ENCODE measurements around the gene PKNOX2.

The PKNOX2 gene

DNA sequence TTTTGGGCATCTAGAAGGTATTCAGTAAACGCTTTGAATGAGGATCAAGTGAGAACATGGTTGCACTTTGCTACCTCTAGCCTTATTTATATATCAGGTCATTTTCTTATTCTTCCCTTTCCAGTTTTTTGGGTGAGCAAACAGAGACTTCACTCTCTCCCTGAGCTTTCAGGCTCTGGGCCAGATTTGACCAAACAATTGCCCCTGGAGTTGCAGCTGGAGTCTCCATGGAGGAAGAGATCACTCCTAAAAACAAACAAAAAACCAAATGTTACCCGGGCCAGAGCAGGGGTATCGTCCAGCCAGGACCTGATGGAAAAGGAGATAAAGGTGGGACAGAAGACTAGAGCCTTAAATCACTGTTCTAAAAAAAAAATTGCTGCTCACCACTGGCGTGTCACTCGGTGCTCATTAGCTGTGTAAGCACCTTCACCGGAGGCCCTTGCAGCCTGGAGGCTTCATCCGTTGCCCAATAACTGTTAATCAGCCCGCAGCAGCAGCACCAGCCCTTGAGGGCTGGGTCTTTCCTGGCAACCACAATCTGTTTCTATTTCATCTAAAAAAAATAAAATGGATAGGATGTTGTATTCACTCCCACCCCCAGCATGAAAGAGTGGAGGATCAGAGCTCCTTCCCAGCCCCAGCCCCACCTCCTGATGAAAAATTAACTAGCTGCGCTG is 125.0 kb downstream of the PKNOX2 start:
- DNase-seq = no peak

DNA sequence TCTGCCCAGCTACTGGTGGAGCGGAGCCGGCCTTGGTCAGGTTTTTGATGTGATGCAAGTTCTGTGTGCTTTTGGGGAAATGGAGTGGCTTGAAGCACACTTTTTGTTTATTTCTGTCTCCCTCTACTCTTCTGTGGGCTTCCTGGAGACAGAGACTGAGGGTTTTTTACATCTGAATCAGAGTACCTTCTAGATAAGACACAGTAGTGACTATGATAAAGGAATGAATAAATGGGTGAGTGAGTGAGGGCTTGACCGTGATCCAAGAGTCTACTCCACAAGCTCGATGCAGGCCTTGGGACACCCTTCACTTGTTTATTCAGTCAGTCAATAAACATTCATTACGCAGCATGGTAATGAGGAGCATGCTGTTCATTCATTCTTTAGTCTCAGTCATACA is 125.7 kb downstream of the PKNOX2 start:
- no peak for DNase-seq

DNA sequence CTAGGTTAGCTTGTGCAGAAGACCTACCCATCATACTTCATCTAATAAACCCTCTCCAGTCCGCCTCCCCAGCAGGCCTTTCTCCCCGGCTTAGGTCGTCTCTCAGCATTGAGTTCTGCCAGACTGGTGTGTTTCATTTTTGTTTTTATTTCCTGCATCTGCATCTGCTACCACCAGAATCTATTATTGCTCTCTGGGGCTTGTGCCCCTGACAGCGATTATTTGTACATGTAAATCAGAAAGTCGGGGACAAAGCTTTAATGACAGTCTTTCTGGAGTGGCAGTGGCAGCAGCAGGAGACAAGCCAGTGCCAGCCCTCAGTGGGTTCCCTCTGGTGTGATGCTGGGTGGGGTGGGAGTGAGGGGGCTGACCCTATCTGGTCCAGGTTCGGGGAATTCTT is 127.5 kb downstream of the PKNOX2 start:
- DNase-seq = no peak

DNA sequence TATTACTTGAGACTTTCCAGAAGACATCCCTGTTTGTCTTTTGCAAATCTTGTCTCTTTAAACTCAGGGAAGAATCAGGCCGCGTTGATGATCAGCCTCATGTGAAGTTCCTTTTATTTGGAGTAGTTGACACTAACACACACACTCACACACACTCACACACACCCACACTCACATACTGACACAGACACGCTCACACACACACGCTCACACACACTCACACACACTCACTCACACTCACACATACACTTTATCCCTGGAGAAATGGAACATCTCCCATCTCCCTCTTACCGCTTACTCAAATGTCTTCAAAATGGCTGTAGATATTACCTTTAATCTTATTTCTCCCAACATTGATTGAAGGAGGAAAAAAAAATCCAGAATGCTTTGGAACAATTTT is 129.0 kb downstream of the PKNOX2 start:
- no peak for DNase-seq

DNA sequence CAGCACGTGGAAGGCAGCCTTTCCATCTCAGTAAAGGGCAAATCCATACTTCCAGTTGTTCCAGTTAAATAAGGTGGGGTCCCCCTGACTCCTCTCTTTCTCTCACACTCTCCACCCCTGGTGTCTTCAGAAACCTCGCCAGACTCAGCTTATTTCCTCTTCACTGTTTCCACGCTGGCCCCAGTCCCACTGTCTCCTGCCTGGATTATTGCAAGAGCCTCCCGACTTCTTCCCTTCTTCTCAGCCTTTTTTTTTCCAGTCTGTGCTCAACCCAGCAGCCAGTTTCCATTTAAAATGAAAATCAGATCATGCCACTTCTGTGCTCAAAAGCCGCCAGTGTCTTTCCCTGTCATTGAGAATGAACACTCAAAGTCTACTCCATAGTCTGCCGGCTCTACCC is 131.4 kb downstream of the PKNOX2 start:
- no peak for DNase-seq

DNA sequence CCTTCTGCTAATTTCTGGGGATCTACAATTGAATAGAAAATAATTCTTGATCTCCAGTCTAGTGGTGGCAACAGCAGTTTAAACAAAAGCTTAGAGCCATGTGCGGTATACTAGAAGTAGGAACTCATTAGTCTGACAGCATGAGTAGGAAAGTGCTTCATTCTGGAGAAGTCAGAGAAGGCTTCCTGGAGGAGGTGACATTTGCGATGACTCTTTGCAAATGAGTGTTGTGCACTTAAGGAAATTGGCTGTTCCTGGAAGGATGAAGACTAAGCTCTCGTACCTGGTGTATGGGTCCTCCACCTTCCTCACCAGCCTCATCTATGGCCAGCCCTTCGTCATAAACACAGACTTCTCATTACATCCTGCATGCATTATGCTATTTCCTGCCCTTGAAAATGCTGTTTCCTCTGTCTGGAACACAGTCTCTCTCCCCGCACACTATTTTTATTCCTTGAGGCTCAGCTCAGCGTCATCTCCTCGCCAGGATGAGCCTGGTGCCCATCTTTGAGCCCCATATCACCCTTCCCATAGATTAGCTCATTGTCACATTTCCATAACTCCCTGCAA is 132.9 kb downstream of the PKNOX2 start:
- DNase-seq = no peak

DNA sequence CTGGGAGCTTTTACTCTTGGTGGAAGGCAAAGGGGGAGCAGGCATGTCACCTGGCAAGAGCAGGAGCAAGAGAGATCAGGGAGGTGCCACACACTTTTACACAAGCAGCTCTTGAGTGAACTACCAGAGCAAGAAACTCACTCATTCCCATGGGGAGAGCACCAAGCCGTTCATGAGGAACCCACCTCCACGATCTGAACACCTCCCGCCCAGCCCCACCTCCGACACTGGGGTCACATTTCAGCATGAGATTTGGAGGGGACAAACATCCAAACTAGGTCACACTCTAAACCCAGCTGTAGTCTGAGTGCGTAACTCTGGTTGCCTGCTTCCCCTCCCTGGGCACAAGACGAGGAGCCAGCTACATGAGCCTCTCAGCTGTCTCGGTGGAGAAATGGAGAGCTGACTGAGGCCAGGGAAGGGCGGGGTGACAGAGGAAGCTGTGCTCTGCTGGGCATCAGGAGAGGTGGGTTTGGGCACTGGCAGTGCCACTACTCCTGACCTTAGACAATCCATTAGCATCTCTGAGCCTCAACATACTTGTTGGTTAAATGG is 134.6 kb downstream of the PKNOX2 start:
- DNase-seq = no peak

DNA sequence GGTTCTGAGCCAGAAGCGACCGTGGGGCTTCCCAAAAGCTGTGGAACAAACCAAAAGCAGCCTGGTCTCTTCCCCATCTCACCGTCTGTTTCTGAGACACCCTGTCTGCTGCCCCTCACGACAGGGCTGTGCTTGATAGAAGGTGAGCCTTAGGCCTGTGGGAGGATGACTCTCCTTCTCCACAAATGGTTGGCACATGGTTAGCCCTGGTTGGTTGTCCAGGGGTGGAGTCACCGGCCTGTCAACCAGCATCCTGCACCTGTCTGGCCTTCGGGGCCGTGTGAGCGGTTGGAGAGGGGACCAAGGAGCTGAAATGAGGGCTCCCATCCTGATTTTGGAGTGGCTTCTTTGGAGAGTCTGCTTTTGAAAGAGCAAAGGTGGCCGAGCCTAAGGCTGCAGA is 135.3 kb downstream of the PKNOX2 start:
- DNase-seq = no peak

DNA sequence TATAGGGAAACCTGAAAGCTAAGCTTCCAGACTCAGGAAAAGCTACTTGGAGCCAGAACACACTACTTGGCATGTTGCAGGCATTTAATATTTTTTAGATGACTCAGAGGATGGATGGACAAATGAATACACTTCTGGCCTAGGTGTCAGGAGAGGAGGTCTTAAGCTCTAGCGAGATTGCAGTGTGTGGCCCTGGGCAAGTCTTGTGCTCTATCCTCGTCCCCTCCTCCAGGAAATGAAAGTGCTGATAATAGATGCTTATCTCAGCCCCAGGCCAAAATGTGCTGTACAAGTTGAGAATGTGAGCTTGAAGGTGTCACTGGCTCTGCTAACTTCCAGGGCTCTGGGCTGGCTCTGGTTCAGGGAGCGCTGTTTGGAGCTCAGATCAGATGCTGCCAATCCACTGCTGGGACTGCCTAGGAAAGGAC is 136.3 kb downstream of the PKNOX2 start:
- no peak for DNase-seq

DNA sequence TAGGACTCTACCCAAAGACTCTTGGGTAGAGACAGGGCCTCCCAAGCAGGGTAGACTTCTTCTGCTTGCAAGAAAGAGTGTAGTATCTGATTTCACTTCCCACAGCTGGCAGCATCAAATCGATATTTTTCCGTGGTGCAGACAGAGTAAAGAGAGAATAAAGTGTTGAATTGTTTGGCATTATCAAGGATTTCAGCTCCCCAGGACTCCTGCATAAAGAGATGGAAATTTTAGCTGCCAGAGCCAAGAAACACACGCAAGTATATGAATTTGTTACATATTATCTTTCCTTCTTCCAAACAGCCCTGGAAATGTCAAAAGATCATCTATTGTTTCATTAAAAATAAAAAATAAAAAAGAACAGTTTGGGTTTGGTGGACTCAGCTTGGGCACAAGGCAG is 136.8 kb downstream of the PKNOX2 start:
- DNase-seq = no peak

DNA sequence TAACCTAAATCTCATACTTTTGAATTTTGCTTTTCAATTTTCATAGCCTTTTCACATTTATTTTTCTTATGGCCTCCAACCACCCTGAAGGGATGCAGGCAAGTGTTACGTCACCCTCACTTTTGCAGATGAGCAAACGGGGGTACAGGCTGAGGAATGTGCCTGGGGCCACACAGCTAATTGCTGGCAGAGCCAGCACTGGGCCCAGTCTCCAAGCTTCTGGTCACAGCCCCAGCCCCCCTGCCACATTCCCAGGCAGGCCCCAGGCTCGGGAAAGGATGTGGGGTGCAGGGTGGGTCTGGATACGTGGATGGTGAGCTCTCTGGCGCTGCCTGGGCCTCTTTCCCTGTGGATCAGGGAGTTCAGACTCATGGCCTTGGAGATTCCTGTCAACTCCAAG is 138.6 kb downstream of the PKNOX2 start:
- no peak for DNase-seq

DNA sequence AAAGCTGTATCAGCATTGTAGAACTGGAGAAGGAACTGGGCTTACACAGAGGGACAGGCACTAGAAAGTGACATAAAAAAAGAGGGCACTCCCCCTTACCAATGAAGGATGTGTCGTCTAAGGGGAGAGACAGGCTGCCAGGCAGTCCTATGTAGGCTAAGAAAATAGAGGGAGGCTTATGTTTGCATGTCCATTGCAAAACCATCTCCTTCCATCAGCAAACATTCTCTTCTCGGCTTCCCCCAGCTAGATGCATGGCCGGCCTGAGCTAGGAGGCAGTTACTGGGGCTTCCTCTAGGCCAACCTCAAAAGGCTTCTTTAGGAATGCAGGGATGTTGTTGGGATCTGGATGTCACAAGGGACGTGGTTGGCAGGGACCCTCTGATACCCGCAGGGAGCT is 139.1 kb downstream of the PKNOX2 start:
- DNase-seq = no peak

DNA sequence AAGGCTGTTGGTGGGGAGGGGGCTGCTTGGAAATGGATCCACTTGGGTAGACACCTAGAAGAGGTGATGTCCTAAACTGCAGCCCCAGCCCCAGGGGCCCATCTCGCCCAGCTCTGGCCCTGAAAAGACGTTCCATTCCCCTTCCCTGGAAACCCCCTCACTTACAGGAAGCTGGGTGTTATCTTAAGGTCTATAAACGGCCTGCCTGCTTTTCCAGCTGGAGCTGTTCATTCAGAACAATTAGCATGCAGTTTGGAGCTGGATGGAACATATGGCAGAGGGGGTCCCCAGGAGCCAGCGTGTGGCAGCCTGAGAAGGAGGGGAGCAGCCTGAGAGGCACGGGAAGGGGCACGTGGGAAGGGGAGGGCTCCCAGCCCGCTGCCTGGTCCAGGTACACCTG is 139.6 kb downstream of the PKNOX2 start:
- DNase-seq = no peak

DNA sequence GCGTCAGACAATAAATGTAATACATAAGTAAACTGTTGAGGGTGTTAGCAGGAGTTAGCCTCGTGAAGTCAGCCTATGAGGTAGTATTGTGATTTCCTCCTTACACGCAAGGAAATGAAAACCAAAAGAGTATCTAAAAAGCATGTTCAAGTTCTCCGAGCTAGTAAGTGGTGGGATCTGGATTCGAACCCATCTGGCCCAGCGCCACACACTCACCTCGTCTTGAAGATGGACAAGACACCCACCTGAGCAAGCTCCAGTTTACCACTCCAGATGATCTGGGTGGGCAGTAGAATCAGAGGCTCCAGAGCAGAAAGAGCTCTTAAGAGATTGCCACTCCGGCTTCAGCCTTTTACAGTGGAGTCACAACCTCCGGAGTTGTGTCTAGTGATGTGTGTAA is 140.3 kb downstream of the PKNOX2 start:
- DNase-seq = no peak

DNA sequence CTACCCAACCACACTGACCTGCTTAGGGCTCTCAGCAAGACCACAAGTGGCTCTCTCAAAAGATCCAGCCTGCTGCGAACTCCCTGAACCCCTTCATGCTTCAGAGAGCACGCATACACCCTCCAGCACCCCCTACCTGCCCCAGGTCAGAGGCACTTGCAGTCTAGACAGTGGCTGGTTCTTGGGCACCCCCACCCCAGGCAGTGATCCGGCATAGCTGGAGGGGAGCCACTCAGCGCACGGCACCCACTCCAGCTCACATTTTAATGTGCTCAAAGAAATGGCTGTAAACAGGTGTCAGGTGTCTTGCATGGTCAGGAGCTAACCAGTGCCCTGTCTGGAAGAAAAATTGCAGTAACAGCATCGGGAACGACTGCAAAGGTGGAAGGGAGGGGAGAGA is 140.8 kb downstream of the PKNOX2 start:
- DNase-seq = no peak

DNA sequence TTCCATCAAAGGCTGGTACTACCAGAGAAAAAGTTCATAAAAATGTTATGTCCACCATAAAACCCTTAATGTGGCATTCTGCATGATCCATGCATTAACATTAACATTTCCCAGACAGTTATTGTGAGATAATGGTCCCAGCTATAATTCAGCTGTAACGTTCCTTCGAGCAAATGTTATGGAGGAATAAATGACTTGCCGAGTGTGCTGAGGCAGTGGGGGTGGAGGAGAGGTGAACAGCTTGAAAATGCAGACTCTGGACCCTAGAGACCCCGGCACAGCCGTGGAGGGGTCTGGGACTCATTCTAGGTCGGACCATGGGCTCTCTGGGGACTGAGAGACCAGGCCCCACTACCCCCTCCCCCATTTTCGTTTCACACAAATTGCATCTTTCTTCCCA is 141.9 kb downstream of the PKNOX2 start:
- no peak for DNase-seq

DNA sequence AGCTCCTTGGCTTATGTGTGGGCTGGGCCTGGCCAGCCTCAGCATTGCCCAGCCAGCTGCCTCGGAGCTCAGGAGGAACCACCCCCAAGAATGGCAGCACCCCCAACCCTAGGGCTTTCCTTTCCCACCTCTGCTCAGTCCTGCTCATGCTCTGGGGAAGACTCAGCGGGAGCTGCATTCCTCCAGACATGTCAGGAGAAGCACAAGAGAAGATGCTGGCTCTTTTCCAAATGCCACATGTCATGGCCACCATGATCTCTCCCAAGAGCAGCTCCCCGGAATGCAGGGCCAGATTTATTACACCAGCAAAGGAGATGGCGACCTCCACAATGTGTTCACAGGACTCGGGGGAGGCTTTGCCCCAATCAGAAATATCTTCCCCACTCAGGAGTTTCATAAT is 143.7 kb downstream of the PKNOX2 start:
- DNase-seq = no peak

DNA sequence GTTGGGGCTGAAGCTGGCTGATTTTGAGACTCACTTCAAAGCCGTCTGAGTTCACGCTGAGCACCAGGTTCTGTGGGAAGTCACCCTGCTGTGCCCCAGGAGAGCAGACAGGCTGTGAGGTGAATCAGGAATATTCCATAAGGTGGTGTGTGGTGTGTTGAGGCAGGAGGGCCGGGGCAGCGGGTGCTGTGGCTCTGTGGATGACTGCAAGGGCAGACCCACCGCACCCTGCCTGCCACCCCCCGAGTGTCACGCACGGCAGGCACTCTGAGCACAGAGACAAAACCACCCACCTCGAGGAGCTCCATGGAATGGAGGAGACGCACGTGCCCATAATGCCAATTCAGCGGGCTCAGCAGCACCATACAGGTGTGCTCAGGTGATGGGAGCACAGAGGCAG is 147.8 kb downstream of the PKNOX2 start:
- no peak for DNase-seq

DNA sequence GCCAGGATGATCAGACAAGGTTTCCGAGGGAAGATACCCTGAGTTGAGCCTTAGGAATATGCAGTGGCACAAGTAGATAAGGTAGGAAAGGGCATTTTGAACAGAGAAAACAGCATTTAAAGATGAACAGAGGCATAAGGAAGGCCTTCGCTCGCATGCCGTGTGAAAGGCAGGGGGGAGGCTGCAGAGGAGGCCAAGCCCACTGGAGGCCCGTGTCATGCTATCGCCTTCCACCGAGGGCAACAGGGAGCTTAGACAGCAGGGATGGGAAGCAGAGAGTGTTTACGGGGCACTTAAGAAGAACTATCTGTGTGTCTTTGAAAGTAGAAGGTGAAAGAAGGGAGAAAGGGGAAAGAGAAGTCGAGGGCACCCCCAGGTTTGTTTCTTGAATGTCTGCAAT is 148.3 kb downstream of the PKNOX2 start:
- no peak for DNase-seq

DNA sequence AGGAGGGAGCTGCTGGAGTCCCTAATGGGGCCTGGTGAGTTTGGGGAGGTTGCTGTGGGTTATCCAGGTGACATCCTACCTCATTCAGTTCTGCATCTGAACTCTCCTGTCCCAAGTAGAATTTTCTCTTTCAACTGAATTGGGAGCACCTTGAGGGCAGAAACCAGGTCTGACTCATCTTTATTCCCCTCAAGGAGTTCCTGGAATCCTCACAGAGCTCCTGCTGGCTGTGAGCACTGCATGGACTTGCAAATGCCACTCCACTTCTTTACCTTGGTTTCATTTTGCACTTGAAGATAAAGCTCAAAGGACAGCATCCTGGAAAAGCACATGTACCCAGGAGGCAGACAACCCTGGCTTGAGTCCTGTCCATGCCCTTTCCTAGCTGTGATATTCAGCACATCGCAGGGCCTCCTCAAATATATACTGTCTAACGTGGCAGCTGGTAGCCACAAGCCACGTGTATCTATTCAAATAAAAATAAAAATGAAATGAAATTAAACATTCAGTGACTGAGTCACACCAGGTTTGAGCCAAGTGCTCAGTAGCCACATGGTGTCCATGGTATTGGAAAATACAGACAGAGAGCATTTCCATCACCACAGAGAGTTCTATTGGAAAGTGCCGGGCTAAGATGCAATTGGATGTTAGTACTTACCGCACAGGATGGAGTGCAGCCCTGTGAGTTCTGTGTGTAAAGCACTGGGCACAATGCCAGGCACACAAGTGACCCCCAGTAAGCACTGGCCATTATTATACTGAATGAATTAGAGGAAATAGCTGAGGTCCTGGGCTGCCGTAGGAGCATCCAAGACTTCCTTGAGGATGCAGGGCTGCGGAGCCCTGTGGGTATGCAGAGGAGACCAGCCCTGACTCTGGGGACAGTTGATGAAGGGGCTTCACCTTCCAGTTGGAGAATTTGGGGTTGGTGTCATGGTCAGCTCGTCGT is 149.0 kb downstream of the PKNOX2 start:
- no peak for DNase-seq

DNA sequence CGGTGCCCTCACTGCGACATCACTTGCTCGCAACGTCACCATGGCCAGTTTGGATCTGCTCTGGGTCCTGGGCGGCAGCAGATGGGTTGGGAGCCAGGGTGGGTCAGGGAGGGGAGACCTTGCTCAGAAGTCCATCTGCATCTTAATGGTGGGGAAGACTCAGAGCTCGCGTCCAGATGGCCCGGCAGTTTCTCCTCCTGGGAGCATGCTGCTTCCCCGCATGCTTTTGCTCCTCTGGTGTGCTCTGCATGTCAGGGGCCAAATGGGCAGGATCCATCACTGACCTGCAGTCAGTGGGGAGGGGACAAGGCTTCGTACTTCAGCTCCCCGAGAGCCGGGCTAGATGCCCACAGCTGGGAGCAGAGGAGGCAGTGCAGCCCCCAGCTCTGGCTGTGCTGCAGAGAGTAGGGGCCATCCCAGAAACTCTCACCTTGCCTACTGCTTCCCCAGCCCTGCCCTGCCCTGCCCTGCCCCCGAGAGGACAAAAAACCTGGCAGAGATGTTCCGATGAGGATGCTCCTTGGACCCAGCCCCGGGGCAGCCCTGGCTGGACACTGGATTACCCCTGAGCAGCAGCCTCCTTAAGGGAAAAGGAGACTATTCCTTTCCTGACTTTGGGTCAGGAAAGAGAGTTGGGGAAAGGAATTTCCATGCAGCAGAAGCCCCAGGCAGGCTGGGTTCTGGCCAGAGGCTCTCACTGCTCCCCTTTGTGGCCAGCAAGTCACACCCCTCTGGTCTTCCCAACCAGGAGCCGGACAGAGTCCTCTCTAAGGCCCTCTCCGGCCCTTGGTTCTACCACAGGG is 149.9 kb downstream of the PKNOX2 start:
- DNase-seq = no peak

DNA sequence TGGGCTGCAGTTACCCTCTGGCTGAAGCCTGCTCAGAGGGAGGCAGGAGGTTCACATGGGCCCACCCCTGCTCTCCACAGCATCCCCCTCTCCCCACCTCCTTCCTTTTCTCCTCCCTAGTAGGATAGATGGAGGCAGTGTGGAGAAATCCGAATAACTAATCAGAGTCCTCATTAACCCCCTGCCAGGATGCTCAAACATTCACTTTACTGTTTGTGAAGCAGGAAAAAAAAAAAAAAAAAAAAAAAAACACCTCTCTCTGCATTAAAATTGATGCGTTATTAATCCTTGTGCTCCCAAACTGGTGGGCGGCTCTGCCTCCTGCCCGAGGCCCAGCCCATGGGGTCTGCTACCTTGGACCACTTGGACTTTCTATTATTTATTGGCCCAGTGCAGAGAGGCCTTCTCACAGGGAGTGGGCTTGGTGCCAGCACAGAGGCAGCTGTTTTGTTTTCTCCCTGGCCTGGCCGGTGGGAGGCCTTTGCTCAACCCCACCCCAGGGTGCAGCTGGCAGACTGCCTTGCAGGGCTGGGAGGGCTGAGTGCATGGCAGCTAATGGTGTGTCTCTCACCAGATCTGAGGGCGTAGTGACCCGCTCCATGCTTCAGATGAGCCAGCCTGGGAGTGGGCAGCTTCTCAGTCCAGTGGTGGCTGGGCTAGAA is 150.7 kb downstream of the PKNOX2 start:
- no peak for DNase-seq
